C4-2B (cell line): ENCODE data around the gene PMM2.

Experiments used
- H3K27ac ChIP-seq: fragments of 450-650 bp; 2 replicates; pipeline ENCODE4 v1.5.1; 2017
- ZFX ChIP-seq: fragments of 450-650 bp; IDR thresholded peaks from 2 replicates; pipeline ENCODE4 v1.6.1; 2017
- TF ChIP-seq, protein P1 (sequence below): fragments of 450-650 bp; conservative IDR thresholded peaks from 2 replicates; pipeline ENCODE4 v1.5.1; 2017; ENCODE audit warnings: mild to moderate bottlenecking

Gene PMM2

DNA sequence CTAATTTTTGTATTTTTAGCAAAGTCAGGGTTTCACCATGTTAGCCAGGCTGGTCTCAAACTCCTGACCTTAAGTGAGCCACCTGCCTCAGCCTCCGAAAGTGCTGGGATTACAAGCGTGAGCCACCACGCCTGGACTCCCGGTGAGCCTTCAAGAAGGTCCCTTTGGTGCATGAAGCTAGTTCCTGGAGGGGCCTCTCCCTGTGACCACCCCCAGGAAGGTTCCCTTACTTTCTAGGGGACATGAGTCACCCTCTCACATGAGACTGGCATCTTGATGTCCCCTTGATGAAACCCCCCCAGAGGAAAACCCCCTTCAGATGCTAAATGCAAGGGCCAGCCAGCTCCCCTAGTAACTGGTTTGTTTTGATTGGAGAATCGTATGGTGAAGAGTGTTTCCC, 58.3 kb downstream of the PMM2 start:
- no peak overlapping the region for H3K27ac ChIP-seq
- TF ChIP-seq ZFX, result no peak
- TF ChIP-seq, protein P1, sequence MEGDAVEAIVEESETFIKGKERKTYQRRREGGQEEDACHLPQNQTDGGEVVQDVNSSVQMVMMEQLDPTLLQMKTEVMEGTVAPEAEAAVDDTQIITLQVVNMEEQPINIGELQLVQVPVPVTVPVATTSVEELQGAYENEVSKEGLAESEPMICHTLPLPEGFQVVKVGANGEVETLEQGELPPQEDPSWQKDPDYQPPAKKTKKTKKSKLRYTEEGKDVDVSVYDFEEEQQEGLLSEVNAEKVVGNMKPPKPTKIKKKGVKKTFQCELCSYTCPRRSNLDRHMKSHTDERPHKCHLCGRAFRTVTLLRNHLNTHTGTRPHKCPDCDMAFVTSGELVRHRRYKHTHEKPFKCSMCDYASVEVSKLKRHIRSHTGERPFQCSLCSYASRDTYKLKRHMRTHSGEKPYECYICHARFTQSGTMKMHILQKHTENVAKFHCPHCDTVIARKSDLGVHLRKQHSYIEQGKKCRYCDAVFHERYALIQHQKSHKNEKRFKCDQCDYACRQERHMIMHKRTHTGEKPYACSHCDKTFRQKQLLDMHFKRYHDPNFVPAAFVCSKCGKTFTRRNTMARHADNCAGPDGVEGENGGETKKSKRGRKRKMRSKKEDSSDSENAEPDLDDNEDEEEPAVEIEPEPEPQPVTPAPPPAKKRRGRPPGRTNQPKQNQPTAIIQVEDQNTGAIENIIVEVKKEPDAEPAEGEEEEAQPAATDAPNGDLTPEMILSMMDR, result no peak

DNA sequence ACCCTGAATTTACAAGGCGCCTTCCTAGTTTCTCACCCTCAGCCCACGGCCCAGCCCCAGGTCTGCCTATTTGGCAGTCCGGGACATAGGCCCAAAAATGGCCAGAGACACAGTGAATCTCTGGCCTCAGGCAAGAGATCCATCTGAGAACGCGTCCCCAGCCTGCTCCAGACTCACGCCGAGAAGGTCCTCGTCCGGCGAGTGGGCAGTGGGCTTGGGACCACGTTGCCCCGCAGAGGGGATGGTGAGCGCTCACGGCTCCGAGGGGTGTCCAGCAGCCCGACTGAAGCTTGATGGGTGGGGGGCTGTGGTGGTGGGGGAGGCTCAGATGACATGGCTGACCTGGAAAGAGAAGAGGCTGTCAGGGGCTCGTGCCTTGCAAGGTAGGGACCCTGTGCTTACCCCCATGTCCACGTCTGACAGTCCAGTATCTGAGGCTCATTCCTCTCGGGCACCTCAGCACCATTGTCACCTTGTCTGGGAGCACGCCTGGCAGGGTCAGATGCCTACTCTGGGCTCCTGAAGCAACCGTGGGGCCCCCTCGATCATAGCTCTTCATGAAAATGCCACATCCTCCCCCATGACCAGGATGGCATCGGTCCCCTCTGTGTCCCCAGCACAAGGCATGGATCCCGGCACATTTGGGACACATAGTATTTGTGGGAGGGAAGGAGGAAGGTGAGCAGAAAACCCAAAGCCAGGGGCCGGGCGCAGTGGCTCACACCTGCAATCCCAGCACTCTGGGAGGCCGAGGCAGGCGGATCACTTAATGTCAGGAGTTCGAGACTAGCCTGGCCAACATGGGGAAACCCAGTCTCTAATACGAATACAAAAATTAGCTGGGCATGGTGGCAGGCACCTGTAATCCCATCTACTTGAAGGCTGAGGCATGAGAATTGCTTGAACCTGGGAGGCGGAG, 61.6 kb downstream of the PMM2 start:
- no peak for TF ChIP-seq ZFX
- TF ChIP-seq, protein P1, result no peak
- no peak overlapping the region for H3K27ac ChIP-seq

DNA sequence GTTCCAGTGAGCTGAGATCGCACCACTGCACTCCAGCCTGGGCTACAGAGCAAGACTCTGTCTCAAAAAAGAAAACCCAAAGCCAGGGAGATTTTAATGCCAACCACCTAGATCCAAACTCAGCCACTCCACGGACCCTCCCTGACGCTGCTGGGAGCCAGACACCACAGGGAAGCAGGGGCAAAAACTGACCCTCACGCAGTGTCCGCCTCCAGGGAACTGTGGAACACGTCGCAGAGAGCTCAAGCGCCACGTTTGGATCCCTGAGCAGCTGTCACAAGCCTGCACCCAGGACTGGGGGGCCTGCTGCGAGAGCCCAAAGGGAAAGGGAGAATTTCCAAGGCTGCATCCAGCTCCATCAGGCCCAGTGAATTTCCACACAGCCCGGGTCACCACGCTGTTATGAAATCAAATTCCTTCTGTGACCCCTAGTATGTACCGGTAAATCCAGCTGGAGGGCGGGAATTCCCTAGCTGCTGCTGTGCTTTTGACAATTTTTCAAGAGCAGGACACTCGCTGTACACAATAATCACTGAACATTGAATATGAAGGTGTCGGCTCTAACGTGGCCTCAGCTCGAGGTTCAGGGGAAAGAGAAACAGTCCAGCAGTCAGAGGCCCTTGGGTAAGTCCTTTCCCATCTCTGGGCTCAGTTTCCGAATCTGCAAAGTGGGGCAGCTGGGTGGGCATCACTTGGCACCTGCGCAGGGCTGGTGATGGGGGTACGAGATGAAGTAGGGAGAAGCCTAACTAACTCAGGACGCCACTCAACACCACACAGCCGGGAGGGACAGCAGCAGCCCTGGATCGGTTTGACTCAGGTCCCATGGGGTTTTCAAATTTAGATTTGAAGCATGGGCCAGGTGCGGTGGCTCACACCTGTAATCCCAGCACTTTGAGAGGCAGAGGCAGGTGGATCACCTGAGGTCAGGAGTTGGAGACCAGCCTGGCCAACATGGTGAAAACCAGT, 62.6 kb downstream of the PMM2 start:
- H3K27ac ChIP-seq, result no peak overlapping the region
- TF ChIP-seq ZFX, result no peak
- TF ChIP-seq, protein P1, result no peak

DNA sequence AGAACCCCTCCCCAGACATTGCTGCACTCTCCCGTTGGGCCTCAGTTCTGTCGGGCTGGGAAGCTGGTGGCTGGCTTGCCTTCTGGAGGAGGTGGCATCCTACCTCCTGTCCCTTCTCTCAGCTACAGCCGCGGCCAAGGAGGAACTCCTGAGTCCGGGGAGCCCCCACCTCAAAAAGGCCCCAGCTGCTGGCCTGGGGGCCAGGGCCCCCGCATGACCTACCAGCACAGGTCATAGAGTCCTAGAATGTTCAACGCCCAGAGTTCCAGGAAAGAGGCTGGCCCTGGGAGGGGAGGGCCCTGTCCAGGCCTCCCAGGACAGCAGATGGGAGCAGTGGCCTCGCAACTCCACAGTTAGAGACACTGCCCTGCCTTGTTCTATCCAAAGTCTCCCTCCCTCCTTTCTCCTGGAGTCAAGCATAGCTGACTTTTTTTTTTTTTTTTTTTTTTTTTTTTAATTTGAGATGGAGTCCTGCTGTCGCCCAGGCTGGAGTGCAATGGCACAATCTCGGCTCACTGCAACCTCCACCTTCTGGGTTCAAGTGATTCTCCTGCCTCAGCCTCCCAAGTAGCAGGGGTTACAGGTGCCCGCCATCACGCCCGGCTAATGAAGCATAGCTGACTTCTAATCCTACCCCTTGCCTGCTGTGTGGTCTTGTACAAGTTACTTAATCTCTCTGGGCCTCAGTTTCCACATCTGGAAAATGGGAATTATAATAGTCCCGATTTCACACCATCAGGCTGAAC, 64.1 kb downstream of the PMM2 start:
- TF ChIP-seq ZFX, result no peak
- TF ChIP-seq, protein P1, result no peak
- no peak overlapping the region for H3K27ac ChIP-seq

DNA sequence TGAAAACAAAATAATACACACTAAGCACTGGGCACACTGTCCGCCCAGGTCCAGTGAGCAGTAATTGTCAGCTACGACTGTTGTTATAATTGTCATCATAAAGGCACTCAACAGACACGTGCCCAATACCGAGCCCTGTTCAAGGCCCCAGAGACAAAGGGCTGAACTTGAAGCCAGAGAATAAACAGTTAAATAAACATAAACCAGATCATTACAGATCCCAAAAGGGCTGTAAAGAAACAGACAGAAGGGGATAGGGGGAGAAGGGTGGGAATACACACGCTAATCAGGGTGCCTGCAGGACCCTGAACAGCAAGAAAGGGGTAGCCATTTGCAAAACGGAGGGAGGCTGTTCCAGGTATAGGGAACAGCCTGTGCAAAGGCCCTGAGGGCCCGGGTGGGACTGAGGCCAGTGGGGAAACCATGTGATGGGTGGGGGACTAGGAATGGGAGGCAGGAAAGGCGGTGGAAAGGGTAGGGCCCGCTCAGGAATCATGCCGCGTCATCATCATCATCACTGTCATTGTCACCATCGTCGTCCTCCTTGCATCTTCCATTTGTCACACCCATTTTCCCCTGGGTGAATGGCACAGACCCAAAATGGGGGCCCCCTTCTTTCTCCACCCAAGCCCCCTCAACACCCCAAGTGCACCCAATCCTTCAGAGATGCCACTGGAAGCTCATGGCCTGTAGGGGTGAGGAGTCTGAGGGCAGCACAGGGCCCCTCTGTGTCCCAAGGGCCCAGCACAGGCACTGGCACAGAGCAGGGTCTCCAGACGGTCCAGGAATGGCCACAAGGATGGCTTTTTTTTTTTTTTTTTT, 64.9 kb downstream of the PMM2 start:
- no peak overlapping the region for H3K27ac ChIP-seq
- TF ChIP-seq, protein P1, result no peak
- no peak for TF ChIP-seq ZFX

DNA sequence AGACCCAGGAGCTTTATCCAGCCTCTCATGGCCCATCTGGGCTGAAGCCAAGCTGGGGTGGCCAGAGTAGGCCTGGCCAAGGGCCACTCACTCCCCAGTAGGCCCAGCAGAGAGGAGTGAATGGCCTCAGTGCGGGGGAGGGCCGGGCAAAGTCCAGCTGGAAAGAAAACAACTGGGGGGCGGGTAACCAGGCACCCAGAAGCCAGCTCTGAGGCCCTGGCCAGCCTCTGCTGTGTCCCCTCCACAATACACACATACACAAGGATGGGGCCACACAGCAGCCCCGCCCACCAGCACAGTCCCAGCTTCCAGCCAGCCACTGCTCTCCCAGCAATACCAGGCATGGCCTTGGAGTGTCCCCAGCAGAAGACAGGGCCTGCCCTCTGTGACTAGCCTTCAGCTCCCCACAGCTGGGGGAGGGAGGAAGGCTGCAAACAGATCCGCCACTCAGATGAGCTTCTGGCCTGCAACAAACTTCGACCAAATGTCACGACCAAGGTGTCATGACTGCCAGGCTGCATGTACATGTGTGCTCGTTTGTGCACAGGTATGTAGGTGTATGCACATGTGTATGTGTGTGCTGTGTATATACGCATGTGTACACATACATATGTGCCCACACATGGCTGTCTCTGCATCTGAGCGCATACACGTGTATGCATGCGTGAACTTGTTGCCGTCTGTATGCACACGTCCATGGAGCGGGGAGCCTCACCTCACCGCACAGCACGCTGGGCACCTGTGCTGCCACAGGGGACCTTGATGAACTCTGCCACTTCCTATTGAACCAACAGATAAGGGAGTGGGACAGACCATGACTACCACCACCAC, 66.2 kb downstream of the PMM2 start:
- no peak for TF ChIP-seq ZFX
- TF ChIP-seq, protein P1, result no peak

More for the DNA sequence above, 66.2 kb downstream of the PMM2 start:
- peak overlapping the region; percentile 4; the same call in 1 of the 2 replicates for H3K27ac ChIP-seq
